GM21717 (cell line): ENCODE data around the gene ATP2A1.
"Not testable (repeated sequence)": the region's sequence is repeated elsewhere in the genome, so short reads cannot be mapped to it uniquely, and the experiment has no call there.

ENCODE experiments used
- ATAC-seq: cut with Tn5 transposase; IDR thresholded peaks from one replicate; pipeline ENCODE4 v1.9.1; 2021; ENCODE audit warnings: mild to moderate bottlenecking, moderate library complexity; ENCODE audit not compliant: unreplicated experiment

Gene ATP2A1

GRCh38 chr16:28858421-28858820 is 19.9 kb upstream of the ATP2A1 start:
- no peak for ATAC-seq

- ATAC-seq = no peak
Measured at GRCh38 chr16:28859326-28859725, 19.0 kb upstream of the ATP2A1 start.

- no peak for ATAC-seq
Measured at GRCh38 chr16:28863929-28864793, 14.1 kb upstream of the ATP2A1 start.

- no peak for ATAC-seq
Measured at GRCh38 chr16:28865001-28865688, 13.1 kb upstream of the ATP2A1 start.

- ATAC-seq = no peak
Measured at GRCh38 chr16:28865722-28866453, 12.4 kb upstream of the ATP2A1 start.

- no peak for ATAC-seq
Measured at GRCh38 chr16:28866454-28866804, 11.9 kb upstream of the ATP2A1 start.

GRCh38 chr16:28867241-28867640 is 11.0 kb upstream of the ATP2A1 start:
- ATAC-seq = no peak

- ATAC-seq = not testable (repeated sequence)
Measured at GRCh38 chr16:28867646-28868045, 10.6 kb upstream of the ATP2A1 start.

GRCh38 chr16:28869201-28869600 is 9.1 kb upstream of the ATP2A1 start:
- no peak for ATAC-seq

- no peak for ATAC-seq
Measured at GRCh38 chr16:28872952-28873351, 5.3 kb upstream of the ATP2A1 start.

- no peak for ATAC-seq
Measured at GRCh38 chr16:28873543-28874201, 4.6 kb upstream of the ATP2A1 start.

GRCh38 chr16:28874406-28874805 is 3.9 kb upstream of the ATP2A1 start:
- ATAC-seq = no peak

GRCh38 chr16:28875134-28876018 is 2.9 kb upstream of the ATP2A1 start:
- ATAC-seq = no peak

- ATAC-seq = no peak
Measured at GRCh38 chr16:28876019-28876659, 2.1 kb upstream of the ATP2A1 start.

- no peak for ATAC-seq
Measured at GRCh38 chr16:28876973-28877654, 1.2 kb upstream of the ATP2A1 start.

- no peak for ATAC-seq
Measured at GRCh38 chr16:28877655-28878000, 660 bp upstream of the ATP2A1 start.

- no peak for ATAC-seq
Measured at GRCh38 chr16:28879261-28879840, 1.1 kb downstream of the ATP2A1 start.

GRCh38 chr16:28879841-28880588 is 1.7 kb downstream of the ATP2A1 start:
- ATAC-seq = peak; percentile 70
